ENCODE results near the gene CARMIL1.

CARMIL1 gene

DNA sequence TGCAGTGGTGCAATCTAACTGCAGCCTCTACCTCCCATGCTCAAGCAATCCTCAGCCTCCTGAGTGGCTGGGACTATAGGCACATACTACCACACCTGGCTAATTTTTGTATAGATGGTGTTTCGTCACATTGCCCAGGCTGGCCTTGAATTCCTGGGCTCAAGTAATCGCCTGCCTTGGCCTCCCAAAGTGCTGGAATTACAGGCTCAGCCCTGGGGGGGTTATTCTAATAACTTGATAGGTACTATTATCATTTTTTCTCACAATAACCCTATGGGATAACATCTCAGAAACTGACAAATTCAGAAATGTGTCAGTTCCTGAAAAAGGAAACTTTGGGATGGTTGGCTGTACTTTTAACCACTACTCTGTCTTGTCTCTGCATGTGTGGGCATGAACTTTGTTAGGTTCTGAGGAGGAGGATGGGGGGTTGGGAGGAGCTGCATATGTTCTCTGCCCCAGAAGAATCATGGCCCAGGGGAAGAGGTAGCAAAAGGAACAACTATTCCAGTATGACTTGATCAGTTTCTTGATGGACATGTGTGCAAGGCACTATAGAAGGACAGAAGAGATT is 169.9 kb downstream of the CARMIL1 start:
- TF ChIP-seq, protein P1, sequence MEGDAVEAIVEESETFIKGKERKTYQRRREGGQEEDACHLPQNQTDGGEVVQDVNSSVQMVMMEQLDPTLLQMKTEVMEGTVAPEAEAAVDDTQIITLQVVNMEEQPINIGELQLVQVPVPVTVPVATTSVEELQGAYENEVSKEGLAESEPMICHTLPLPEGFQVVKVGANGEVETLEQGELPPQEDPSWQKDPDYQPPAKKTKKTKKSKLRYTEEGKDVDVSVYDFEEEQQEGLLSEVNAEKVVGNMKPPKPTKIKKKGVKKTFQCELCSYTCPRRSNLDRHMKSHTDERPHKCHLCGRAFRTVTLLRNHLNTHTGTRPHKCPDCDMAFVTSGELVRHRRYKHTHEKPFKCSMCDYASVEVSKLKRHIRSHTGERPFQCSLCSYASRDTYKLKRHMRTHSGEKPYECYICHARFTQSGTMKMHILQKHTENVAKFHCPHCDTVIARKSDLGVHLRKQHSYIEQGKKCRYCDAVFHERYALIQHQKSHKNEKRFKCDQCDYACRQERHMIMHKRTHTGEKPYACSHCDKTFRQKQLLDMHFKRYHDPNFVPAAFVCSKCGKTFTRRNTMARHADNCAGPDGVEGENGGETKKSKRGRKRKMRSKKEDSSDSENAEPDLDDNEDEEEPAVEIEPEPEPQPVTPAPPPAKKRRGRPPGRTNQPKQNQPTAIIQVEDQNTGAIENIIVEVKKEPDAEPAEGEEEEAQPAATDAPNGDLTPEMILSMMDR (IDR thresholded peaks at IDR 0.05), result no peak

DNA sequence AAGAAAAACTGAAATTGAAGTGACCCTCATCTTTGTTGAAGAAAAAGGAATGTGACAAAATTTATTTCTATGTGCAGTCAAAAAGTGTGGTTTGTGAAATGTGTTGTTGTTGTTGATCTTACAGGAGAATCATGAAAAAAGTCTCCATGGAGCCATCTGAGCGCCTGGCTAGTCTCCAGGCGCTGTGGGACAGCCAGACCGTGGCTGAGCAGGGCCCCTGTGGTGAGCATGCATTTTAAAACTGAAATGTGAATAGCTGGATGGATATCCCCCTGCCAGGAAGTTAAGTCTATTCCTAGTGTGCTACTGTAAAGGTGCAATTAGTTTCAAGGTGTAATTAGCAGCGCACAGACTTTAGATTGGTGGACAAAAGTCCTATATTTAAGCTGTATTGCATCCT is 170.6 kb downstream of the CARMIL1 start:
- TF ChIP-seq, protein P1 (IDR thresholded peaks at IDR 0.05), result no peak

DNA sequence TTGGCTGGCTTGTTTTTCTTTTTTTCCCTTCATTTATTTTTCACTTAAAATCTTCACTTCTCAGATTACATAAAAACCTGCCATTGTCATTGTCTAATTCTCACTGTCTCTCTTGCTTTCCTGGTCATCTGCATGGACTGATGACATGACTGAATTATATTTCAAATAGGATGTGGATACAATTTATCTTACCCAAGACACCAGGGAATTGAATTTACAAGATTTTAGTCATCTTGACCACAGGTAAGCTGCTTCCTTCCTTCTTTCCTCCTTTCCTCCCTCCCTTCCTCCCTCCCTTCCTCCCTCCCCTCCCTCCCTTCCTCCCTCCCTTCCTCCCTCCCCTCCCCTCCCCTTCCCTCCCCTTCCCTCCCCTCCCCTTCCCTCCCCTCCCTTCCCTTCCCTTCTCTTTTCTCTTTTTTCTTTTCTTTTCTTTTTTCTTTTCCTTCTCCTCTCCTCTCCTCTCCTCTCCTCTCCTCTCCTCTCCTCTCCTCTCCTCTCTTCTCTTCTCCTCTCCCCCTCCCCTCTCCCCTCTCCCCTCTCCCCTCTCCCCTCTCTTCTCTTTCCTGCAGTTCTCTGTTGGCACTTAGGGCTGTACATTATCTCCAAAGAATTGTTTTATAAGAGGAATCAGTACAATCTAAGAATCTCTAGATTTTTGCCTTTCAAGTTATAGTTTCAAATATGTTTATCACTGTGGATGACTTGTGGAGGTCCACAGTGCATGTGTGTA is 171.5 kb downstream of the CARMIL1 start:
- TF ChIP-seq, protein P1 (IDR thresholded peaks at IDR 0.05), result no peak

DNA sequence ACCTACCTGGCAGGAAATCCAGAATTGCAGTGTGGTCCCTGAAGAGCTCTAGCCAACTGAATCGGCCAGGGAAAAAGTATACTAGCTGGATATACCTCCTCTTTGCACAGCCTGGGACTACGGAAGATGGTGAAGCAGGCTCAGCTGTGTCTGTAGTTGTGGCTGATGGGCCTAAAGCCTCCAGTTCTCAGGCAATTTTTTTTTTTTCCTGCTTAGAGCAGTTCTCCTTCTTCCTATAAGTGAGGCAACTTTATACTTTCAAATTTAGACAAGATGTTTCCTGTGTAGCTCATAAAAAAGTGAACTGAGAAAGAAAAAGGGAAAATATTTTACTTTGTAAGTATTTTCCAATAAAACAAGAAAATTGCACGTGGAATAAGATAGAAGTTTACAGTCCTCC is 172.9 kb downstream of the CARMIL1 start:
- TF ChIP-seq, protein P1 (IDR thresholded peaks at IDR 0.05), result no peak

DNA sequence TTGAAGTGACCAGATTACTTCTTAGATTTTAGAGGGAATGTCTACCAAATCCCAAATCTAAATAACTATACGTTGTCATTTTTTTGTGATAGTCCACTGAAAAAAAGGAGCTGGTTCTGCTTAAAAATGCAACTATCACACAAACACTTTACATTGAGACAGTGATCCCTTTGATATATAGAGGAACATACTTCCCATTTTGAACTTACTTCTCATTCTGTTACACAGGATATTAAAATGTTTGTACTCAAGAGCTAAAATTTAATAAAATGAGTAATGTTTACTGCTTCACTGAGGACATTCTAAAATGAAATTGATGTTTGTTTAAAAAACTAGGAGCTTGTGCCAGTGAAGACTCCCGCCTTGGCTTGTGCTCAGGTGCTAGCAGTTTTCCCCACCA is 174.1 kb downstream of the CARMIL1 start:
- TF ChIP-seq, protein P1 (IDR thresholded peaks at IDR 0.05), result no peak

DNA sequence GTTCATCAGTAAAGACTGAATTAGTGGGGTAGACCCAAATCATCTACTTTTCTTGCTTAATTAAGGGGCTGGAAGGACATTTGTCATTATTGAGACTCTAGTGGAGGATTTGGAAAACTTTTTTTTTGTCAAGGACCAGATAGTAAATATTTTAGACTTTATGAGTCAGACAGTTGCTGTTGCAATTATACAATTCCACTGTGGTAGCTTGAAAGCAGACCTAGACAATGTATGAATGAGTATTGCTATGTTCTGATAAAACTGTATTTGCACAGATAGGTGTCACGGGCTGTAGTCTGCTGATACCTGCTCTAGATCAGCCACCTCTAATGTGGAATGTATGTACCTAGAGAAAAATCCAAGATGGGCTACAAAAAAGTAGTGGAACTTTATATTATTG is 175.0 kb downstream of the CARMIL1 start:
- TF ChIP-seq, protein P1 (IDR thresholded peaks at IDR 0.05), result no peak

DNA sequence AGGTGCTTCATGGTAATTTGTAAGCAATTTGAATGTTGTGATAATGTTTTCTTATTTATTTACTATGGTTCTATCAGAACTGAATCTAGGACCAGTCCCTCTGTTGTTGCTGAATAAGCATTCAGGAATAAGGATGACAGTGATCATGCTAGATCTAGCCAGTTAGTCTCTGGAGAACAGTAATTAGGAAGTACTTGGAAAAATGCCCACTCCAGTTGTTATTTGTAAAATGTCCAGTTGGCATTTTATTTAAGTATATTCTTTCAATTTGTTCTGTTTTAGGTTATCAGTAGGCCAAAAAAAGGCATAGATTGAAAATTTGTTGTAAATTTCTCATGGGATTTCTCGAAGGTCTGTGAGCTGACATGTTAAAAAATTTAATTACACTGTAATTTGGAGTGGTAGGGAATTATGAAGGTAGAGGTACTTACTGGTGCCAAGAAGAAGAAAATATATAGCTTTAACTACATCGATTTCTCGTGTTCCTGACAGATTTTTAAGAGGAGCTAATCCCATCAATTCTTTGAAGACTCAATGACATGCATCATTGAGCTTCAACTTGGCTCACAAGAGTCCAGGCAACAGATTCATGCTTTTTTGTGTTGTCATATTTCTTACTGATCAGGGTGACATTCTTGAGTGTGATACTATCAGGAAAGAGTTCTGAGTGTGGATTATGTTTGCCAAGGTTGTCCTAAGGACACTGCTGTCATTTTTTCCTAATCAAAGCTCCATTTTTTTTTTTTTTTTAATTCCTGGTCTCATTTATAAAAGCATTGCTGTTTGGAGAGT is 177.3 kb downstream of the CARMIL1 start:
- TF ChIP-seq, protein P1 (IDR thresholded peaks at IDR 0.05), result no peak
